NCI-H1694 treated with DMSO at 0.1 percent for 48 hours (cell line): ENCODE measurements around the gene SPATA17.
"Not testable (repeated sequence)": the region's sequence is repeated elsewhere in the genome, so short reads cannot be mapped to it uniquely, and the experiment has no call there.

Experiments
- DNase-seq: peaks from one replicate; lab custom pipeline; 2025; lab: John Stamatoyannopoulos, UW

The SPATA17 gene

GRCh38 chr1:217681806-217682205 lies 50.7 kb downstream of the SPATA17 start:
- DNase-seq = no peak

GRCh38 chr1:217687511-217687910 lies 56.4 kb downstream of the SPATA17 start:
- no peak for DNase-seq

DNA sequence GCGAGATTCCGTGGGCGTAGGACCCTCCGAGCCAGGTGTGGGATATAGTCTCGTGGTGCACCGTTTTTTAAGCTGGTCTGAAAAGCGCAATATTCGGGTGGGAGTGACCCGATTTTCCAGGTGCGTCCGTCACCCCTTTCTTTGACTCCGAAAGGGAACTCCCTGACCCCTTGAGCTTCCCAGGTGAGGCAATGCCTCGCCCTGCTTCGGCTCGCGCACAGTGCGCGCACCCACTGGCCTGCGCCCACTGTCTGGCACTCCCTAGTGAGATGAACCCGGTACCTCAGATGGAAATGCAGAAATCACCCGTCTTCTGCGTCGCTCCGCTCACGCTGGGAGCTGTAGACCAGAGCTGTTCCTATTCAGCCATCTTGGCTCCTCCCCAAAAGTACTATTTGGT lies 65.0 kb downstream of the SPATA17 start:
- DNase-seq = not testable (repeated sequence)

DNA sequence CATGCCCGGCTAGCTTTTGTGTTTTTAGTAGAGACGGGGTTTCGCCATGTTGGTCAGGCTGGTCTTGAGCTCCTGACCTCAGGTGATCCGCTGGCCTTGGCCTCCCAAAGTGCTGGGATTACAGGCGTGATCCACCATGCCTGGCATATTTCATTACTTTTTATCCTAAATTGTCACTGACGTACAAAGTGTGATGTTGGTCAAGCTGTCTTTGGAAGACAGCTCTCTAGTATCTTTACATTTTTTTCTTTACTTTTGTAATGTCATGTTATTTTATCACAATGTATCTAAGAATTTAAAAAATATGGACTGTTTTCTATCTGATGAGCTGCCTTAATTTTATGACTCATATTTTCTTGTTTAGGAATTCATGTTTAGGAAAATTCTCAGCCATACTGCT lies 72.2 kb downstream of the SPATA17 start:
- no peak for DNase-seq

DNA sequence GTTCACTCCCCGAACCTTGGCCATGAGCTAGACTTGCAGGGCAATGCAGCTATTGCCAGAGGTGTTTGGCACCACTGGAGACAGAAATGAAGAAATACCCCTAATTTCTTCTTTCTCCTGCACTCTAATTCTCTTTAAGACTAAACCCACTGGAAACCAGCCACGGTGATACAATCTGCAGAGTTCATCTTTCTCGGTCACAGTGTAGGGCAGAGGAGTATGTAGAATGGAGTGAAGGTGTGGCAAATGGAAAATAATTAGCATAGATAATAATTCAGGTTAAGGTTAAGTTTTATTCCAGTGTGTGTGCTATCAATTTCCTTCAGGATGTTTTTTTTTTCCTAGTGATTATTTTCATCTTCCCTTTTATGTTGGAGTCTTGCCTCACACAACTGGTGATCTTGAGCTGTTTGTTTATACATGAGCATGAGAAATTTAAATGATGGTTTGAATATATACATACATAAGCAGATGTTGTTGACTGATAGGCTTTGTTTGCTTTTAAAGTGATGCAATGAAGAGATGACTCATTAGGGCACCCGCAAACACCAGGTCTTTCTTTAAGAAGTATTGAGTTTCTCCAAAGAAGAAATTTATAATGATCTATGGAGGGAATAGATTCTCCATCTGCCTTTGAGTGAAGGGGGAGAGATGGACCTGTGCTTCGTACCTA lies 81.9 kb downstream of the SPATA17 start:
- DNase-seq = no peak

GRCh38 chr1:217715681-217716080 lies 84.5 kb downstream of the SPATA17 start:
- DNase-seq = no peak

GRCh38 chr1:217717959-217718358 lies 86.8 kb downstream of the SPATA17 start:
- no peak for DNase-seq

GRCh38 chr1:217718873-217719272 lies 87.7 kb downstream of the SPATA17 start:
- no peak for DNase-seq

- DNase-seq = no peak
These were observed 90.5 kb downstream of the SPATA17 start for GRCh38 chr1:217721692-217722091.

DNA sequence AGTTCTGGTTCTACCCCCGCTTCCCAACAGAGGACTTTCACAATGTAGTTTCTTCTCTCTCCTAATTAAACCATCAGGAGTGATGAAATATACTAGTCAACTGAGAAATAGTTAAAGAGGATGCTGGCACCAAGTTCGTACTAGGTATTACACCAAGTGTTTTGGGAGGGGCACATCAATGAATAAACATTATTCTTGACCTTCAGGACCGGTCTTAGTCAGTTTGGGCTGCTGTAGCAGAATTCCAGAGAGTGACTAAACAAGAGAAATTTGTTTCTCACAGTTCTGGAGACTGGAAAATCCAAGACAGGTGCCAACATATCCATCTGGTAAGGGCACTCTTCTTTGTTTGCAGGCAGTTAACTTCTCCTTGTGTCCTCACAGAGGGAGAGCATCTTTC lies 103.8 kb downstream of the SPATA17 start:
- DNase-seq = no peak

DNA sequence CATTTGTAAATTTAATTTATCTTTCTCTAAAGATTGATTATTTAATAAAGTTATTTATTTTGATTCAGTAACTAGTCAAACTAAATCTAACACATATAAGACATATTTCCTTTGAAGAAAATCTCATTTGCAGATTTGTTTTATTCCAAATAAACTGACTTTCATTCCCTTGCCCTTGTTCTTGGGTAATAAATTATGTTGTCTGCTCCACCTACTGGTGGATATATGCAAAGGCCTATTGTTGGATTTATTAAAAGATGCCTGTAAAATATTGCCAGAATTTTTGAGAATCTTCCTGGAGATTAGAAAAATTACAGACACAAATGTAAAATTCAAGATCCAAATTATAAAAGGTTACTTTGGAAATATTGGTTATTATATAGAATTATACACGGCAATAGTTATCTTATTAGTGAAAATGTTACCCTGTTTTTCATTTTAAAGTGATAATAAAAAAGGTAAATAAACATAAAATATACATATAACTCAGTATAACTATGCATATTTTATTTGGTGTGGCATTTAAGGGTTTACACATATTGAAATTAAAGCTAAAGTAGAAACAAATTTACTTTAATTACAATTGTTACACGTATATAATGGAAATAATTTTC lies 116.1 kb downstream of the SPATA17 start:
- peak; percentile 67 for DNase-seq

DNA sequence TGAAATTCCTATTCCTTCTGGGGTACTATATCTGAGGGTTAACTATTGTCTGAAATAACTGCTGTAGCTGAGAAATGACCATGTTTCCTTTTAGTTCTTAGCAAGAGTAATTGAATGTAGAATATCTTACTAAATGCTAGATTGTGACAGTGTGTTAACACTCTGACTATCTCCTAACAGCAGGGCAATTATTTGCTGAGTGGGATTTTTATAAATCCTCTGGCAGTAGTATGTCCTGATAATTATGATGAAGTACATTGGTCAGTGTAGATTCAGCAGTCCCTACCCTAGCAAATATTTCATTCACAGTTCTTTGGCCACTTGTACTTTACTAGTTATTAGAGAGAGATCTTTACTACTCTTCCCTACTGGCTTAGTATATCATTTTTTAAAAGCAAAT lies 138.6 kb downstream of the SPATA17 start:
- no peak for DNase-seq

DNA sequence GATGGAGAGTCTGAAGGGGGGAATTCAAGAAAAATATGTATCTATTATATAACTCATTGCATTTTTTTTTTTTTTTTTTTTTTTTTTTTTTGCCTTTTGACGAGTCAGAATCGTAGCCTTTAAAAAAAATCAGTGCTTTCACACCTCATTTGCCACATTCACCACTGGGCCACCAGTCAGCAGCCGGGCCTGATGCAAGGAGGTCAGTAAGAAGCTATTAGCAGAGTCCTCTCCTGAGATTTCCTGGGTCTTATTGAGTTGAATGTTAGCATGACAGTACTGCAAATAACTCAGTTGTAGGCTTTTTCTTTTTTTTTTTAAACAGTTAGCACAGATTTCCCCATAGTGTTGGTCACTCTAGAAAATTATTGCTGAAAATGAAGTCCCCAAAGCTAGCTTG lies 139.8 kb downstream of the SPATA17 start:
- no peak for DNase-seq

GRCh38 chr1:217776693-217777092 lies 145.5 kb downstream of the SPATA17 start:
- DNase-seq = no peak

- no peak for DNase-seq
These were observed 149.9 kb downstream of the SPATA17 start for GRCh38 chr1:217781056-217781455.

GRCh38 chr1:217791091-217791490 lies 159.9 kb downstream of the SPATA17 start:
- DNase-seq = no peak

GRCh38 chr1:217805792-217806191 lies 174.6 kb downstream of the SPATA17 start:
- DNase-seq = no peak

DNA sequence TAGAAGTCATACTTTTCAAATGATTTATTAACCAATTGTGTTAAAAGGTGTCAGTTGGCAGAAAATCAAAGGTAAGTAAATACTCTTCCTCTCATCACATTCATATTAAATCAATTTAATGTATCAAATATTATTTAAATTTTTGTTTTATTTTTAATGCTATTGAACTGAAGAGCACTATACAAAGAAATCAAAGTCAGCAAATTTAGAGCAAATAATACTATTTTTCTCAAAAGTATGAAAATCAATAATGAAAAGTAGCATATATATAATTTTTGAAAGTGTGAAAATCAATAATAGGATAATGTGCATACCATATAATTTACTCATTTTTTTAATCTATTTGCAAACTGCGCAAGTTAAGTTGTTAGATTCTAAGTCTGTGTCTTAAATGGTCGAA lies 181.0 kb downstream of the SPATA17 start:
- DNase-seq = no peak

DNA sequence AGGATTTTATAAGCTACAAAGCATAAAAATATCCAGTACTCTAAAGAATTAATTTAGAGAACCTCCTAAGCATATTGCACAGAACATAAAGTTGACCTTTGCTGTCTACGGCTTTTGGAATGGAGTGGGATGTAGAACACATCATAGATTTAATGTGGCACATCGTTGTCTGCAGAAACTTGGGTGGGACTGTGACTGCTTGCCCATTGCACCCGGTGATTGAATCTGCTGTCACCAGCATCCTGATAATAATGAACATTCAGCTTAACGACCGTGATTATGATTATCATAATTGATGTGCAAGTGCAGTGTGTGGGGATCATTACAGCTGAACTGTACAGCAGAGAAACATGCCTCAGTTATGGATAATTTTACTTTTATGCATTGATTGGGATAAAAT lies 181.9 kb downstream of the SPATA17 start:
- no peak for DNase-seq

GRCh38 chr1:217837691-217838090 lies 206.5 kb downstream of the SPATA17 start:
- no peak for DNase-seq

GRCh38 chr1:217839161-217839560 lies 208.0 kb downstream of the SPATA17 start:
- no peak for DNase-seq

DNA sequence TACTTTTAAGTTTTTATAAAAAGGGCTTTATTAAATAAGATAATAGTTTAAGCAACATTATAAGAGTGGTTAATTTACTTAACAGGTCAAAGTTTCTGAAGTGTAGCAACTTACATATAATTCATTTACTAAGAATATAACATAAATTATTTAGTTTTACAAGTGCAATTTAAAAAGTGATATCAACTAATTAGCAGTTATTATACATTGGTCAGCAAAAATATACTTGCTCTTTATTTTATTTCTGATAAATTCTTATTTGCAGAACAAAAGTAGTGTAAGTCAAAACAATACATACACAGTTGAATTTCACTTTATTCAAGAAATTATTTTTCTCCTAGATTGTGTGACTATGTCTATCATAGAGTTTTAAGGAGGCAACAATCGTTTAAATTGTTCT lies 215.6 kb downstream of the SPATA17 start:
- no peak for DNase-seq

- no peak for DNase-seq
These were observed 216.5 kb downstream of the SPATA17 start for GRCh38 chr1:217847643-217848042.
